Stimulated activated CD4-positive, alpha-beta T cell treated with anti-CD3 and anti-CD28 coated beads, Interleukin-1b, Interleukin-23, amount 100 ng/mL, for 48 hours (primary cell): ENCODE data around the gene FHIT.

Experiments used
- DNase-seq: peaks from one replicate; pipeline ENCODE4 v3.0.0-alpha.2; 2020

FHIT gene

DNA sequence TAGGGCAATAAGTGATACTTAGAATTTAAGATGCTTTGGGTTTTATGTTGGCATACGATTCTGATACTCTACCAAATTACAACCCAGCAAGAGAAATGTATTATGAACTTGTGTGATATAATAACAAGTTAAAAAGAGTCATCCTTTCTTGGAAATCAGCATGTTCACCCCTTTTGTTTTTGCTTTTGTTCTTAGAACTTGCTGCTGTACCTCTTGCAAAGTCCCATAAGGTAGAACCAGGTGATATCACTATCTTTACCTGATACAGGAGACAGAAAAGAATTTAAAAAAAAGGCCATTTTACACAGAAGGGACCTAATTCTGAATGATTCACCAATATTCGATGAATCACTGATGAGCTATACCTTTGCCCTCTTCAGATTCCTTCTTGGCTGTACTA is 810.4 kb downstream of the FHIT start:
- no peak for DNase-seq

DNA sequence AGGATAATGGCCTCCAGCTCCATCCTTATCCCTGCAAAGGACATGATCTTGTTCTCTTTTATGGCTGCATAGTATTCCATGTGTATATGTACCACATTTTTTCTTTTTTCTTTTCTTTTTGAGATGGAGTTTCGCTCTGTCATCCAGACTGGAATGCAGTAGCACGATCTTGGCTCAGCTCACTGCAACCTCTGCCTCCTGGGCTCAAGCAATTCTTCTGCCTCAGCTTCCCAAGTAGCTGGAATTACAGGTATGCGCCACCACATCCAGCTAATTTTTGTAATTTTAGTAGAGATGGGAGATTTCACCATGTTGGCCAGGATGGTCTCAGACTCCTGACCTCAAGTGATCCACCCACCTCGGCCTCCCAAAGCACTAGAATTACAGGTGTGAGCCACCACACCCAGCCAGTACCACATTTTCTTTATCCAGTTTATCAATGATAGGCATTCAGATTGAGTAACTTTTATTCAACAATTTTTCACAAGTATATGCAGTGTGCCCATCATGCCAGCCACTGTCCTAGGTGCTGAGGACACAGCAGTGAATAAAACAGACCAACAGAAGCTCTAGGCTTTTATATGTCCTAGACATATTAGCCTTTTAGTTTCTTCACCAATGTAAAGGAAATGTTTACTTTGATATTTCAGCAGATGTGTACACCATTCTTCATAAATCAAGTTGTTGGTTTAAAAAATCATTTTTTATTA is 815.2 kb downstream of the FHIT start:
- DNase-seq = no peak

DNA sequence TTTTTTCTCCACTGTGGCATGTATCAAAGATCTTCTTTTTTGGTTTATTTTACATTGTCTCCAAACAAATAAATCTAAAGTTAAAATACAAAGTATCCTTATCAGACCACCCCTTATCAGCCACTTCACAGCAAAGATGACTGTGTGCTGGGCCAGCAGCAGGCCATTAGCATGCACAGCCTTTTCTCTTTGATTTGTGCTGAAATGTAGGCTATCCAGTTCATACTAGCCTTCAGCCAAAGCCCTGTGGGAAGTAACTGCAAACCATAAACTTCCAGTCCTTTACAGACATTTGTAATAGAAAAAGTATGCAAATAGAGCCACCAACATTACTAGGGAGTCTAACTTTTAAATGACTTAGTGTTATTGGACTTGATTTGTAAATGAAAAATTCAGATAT is 816.3 kb downstream of the FHIT start:
- no peak for DNase-seq

DNA sequence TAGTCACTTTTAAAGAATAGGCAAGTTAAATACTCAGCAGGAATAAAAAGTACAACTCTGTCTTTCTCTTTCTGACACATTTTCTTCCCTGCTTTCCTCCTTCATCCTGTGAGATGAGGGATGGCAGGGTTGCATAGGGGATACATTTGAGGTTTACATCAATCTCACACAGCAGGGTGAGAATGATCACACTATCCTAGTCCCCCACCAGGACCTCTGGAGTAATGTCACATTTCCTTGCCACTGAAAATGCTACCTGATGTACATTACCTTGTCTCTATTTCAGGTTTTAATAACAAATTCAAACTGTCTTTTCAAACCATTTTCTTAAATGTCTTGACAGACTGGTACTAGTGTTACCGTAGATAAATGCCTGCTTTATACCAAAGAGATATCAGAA is 816.9 kb downstream of the FHIT start:
- no peak for DNase-seq

DNA sequence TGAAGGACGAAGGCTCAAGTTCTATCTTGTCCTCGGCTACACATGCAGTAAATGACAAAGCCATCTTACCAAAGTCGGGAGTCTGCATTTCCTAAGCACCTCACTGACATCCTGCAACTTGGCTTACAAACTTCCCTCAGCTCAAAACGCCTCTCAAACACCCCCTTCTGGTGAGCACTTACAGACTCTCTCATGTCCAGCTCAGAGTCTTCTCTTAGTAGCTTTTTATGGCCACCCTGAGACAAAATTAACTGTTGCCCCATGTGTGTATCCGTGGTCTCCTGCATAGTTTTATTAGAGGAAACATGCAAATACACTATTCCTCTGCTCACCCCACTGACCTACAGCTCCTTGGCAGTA is 819.7 kb downstream of the FHIT start:
- no peak for DNase-seq

DNA sequence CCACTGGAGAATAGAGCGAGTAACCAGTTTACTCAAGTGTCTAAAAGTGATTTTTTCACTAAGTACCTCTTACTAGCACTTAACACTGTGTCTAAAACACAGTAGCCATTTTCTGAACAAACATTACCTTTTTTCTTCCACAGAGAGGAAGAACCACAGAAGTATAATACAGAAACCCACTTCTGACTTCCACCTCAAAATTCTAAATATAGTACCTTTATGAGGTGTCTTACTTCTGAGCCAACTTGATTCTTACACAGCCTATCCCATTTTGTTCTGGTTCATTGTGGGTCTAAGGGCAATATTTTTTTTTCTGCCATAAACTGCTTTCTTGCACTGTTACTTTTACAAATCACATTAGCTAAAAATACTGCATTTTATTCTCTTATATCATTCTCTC is 821.0 kb downstream of the FHIT start:
- DNase-seq = no peak

DNA sequence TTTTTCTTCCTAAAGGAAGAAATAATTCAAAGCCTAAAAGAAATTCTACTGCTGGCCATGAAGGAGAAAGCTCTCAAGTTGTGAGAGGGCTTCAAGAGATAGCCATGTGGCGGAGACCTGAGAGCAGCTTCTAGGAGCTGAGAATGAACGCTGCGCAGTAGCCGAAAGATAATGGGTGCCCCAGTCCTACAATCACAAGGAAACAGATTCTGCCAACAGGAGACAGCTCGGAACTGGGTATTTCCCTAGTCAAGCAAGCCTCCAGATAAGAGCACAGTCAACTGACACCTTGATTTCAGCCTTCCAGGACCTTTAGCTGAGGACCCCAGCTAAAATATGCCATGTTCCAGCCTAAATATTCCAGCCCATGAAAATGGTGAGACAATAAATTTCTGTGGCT is 824.1 kb downstream of the FHIT start:
- no peak for DNase-seq

DNA sequence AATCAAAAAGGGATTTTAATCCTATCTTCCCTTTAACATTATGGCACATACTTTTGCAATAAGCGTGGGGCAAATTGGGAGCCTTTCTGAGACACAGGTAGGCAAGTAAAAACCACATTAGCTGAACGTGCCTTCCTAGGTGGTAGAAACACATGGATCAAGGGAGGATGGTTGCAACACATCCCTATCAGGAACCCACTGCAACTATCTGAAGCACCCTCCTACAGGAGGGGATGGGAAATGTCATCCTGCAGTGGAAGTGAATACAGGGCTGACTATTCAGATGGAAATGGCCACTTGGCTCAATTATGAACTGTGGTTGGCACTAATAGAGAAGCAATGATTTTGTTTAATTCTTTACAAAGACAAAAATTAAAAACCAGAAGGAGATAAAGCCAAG is 826.3 kb downstream of the FHIT start:
- no peak for DNase-seq

DNA sequence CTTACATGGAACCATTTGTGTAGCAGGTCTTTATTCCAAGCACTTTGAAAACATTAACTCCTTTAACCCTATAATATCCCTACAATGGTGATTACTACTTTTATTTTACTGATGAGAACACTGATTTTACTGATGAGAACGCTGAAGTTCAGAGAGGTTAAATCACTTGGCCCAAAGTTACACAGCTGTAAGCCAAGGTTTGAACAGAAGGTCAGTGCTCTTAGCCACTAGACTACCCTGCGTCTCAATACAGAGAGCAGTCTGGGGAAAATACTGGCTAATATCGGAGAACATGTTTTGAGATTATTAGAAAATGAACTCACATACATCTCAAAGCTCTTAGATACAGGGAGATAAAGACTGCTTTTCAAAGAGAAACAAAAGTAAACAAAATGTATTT is 827.2 kb downstream of the FHIT start:
- no peak for DNase-seq

DNA sequence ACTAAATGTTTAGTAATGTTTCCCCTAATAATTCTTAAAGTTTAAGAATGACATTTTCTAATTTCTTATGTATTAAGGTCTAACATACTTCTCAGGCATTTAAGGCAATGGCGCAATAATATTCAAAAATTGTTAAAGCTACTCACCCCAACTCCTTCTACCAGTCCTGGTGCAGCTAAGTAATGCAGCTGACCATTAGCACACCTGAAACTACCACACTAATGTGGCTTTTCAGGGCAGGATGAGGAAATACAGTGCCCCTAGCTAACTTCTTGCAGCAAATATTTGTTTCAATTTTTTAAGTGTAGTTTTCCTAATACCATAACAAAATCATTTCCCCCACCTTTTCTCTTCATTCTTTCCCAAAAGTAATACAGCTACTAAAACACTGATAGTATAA is 827.7 kb downstream of the FHIT start:
- no peak for DNase-seq

DNA sequence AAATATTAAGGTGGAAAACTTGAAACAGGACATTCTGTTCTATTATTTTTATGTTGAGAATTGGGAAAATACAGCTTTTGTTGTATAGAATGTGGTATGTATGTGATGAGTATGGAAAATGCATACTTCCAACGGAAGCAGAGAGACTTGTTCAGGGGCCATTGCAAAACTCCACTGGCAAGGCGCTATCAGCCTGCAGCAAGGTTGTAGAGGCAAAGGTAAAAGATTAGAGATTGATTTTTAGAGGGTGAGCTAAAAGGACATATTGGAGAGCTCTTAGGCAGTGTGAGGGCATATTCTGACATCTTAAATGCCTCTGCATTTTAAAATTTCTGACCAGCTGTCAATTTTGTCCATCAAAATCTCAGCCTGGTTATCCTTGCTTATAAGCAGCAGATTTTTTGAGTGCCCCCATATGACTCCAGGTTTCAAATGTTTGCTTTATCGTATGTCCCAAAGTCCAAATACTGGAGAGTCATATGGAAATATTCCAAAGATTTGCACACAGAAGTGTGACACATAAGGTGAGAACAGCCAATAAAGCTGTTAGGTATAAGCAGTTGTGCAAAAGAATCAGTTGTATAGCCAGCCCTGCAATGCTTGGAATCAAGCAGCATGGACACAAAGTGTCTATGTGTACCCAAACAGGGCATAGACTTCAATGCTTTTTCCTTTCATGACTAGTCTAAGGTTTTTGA is 829.4 kb downstream of the FHIT start:
- no peak for DNase-seq

DNA sequence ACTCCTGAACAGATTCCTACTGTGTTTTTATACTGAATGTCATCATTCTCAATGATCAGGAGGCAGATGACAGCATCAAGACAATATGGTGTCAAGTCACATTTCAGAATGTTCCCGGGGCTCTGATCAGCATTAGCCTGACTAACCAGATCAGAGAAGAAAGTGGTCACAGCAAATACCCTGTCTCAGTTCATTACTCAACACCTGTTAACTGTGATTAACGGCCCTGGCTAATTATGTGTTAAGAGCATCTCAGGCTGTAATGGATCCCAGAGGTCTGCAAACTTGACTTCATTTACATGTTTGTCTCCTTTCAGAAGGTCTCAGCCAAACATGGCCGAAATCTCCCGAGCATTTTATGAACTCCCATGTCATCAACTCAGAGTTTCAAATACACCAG is 833.7 kb downstream of the FHIT start:
- DNase-seq = no peak

DNA sequence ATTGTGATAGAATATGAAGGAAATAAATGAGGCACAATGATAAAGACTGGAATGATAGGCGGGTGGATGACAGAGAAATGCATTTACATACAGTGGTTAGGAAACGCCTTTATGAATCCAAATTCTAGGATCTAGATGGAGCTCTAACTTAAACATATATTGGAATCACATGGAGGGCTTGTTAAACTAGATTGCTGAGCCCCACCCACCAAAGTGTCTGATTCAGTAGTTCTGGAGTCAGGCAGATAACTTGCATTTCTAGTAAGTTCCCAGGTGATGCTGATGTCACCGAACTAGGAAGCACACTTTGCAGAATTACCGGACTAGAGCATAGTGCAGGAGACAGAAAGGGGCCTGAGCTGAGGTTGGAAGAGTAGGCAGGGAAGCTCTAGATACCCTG is 837.2 kb downstream of the FHIT start:
- DNase-seq = no peak

DNA sequence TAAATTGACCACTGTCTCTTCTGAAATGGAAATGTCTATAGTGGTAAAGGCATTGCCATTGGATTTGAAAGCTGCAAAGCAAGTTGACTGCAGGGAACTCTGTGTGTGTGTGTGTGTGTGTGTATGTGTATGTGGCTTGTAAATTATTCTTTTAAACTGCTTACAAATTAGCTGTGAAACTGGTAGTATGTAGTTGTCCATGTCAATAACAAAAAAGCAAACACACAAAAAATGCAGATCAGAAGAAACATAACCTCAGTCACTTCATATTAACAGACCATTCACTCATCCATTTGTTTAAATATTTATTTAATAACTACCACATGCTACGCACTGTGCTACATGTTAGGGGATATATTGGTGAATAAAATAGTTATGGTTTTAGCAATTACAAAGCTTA is 837.7 kb downstream of the FHIT start:
- DNase-seq = no peak

DNA sequence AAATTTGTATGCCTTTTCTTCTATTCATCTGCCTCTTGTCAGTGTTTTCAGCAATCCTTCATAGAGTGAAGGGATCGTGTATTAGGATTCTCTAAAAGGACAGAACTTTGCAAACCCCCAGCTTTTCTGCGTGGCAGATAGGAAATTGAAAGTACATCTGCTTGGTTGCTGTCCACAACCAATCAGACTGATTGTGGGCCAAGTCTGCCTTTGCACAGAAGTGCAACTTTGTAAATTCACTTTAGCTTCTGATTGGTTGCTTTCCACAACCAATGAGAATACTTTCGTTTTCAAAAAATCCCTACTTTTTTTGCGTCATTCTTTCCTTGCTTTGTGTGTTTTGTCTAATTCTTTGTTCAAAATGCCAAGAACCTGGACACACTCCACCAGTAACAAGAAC is 847.4 kb downstream of the FHIT start:
- no peak for DNase-seq

DNA sequence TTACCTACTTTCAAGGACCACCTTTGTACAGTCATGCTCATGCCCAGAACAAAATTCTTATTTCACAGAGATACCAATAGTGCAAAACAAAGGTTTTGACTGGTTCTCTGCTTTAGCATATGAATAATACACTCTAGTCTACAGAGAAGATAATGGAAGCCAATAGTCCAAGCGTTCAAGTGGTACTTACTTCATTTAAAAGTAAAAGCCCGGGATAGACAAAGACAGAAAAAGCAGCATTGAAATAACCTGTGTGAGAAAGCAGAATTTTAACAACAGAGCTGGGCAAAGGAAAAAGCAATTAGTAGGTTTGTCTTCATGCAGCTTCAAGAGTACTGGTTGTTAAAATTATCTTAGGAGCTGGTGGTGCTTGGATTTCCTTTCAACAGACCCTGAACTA is 848.3 kb downstream of the FHIT start:
- DNase-seq = no peak

DNA sequence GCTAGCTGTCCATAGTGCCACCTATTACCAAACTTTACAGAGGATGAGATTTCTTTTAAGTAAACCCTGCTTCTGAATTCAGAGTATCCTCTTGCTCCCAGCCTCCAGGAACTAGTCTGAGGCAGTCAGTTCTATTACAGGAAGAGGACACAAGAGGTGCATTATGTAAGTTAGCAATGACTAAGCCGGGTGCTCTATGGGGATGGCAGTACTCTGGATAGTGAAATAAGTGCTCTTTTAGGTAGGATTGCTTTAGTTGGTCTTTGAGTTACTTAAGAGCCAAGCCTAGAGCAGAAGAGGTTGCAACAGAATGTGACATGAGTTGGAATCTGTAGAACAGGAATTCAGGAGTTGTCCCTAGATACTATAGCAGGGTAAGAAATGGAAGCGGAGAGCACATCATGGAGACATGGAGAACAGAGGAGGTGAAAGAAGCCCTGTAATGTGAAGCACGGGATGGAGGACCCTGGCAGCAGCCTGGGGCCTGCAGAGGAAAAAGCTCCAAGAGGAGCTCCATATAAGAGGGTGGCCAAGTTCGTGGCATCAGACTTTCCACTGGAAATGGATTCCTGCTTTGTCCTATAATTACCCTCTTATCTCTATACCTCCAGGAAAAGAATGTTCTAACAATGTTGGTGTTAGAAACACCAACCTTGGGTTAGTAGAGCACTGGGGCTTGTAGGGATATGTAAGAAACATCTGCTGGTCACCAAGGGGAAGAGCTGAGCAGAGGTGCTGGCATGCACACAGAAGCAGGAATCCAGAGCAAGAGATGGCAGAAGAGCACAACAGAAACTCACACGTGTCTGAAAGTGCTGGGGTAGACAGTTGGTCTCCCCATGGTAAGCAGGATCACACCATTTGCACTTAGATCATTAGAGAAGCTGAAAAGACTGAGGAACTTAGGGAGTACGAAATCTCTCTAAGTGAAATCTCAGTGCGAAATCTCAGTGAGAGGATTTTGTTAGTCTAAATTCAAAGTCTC is 851.1 kb downstream of the FHIT start:
- no peak for DNase-seq

DNA sequence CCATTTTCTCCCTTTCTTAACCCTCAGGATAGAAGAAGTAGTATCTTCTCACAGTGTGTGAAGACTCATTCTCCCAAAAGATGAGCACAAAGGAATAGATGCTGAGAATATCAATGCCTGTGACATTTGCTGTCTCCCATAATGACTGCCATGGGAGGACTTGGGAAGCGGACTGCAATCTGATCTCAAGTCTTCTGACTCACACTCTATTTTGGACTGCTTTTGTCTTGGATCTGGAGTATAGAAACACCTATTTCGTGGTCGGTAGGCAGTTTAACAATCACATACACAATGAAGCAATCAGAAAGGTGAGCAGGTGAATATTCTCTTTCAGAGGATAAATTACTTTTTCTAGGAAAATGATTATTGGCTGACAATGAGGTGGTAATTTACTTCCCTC is 852.0 kb downstream of the FHIT start:
- DNase-seq = no peak

DNA sequence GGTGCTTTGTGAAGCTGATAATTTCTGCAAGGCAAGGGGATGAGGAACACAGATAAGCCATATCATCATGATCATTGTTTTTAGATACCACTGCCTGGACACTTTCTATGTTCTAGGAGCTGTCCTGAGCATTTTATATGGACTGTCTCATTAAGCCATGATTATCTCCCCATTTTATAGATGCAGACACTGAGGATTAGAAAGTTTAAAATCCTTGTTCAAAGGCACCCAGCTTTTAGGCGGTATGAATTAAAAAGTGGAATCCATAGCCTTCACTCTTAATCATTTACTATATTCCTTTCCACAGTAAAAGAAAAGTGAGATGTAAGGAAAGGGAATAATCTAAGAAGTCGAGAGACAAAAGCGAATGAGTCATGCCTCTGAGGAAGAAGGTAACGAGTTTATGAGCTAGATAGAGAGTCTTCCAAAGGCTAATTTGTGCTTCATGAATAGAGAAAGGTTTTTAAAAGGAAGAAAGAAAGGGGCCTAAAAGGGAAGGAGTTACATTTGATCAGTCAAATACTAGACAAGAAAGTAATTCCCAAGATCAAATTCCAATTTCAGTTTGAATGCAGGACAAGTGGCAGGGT is 856.0 kb downstream of the FHIT start:
- no peak for DNase-seq

DNA sequence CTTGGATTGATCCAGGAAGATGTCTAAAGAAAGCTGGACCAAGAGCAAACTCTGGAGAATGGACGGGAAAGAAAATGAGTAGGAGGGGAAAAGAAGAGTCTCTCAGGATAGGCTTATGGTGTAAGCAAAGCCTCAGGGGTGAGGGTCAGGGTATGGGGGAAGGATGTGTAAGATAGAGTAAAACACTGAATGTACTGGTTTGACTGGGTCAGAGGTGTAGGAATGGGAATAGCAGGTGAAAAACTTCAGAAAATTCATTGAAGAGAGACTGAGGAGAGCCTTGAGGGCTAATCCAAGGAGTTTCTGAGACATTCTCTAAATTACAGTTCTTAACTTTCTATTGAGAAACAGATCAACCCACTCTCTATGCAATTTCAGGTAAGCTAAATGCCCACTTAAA is 857.3 kb downstream of the FHIT start:
- DNase-seq = no peak

DNA sequence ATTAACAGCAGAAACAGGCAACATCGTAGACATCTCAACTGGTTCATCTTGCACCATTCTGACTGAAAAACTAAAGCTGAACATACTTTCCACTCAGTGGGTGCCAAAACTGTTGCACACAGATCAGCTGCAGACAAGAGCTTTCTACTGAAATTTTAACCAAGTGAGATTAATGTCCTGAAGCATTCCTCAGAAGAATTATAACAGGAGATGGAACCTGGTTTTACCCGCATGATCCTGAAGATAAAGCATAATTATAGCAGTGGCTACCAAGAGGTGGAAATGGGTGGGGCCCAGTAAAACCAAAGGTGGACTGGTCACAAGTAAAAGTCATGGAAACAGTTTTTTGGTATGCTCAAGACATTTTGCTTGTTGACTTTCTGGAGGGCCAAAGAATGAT is 858.8 kb downstream of the FHIT start:
- no peak for DNase-seq

DNA sequence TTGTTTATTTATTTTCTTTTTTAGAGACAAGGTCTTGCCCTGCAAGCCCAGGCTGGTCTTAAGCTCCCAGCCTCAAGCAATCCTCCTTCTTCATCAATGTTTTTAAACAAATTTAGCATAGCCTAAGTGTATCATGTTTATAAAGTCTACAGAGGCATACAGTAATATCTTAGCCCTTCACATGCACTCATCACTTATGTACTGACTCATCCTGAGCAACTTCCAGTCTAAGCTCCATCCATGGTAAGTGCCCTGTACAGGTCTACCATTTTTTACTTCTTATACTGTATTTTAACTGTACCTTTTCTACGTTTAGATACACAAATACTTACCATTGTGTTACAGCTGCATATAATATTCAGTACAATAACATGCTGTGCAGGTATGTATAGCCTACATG is 860.0 kb downstream of the FHIT start:
- no peak for DNase-seq

DNA sequence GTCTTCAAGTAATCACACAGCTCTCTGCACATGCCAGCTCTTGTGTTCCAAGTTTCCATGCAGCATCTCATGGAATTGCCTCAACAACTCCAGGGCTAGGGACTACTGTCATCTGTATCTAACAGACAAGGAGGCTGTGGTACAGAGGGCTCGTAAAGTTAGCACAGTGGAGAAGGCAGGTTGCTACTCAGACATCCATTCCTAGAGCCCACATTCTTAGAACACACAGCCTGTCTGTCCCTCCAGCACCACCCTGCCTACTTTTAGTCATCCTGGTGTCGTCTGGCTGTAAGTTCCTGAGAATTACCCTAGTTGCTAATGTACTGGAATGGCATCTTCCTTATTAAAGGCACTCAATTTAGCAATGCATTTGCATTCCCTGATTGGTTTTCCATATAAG is 862.5 kb downstream of the FHIT start:
- no peak for DNase-seq

DNA sequence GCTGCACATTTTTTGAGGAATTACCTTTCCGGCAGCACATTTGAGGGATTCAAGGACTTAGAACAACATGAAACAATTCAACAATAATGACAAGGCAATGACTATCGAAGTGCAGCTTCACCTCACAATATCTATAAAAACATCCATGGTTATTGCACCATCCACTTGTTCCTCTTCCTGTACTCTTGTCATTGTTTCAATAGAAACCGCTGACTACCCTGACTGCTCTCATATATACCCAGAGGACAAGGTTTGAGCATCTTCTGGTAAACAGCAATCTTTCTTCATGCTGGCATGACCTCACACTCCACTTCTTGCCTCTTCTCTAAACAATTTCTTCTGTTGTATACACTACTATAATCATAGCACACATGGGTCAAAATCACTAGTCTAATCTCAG is 864.9 kb downstream of the FHIT start:
- no peak for DNase-seq
